HepG2 (cell line): Measurements from ENCODE around the gene MYO1C. TPM values are rescaled to one million over a fixed set of nuclear protein-coding genes. Genes with fewer than 3 reads are reported as not detected.

Experiments
- ATAC-seq: fragments of 200-7000 bp; cut with Tn5 transposase; 3 replicates; pipeline ENCODE4 v1.9.1; 2020; ENCODE audit warnings: mild to moderate bottlenecking, moderate library complexity
- BruUV-seq: library from RNA; stranded (reverse); fragments of 400-500 nt; replicated peaks from 2 replicates; lab custom pipeline; 2021; lab: Mats Ljungman, UMichigan
- CTCF ChIA-PET: fragments of 300-600 bp; formaldehyde crosslinking; extraction: SDS; loops from one replicate; lab custom pipeline; 2021; ENCODE audit warnings: low total read pairs, inconsistent platforms, low intra/inter-chr PET ratio; lab: Yijun Ruan, JAX
- POLR2A ChIA-PET: fragments of 350-600 bp; sonication (Branson Sonifier 250); formaldehyde crosslinking; loops from one replicate; lab custom pipeline; 2020; ENCODE audit warnings: antibody characterized with exemption, inconsistent platforms; lab: Yijun Ruan, JAX
- DNase-seq: peaks from one replicate; pipeline ENCODE4 v3.0.0-alpha.2; 2015; ENCODE audit warnings: low spot score
- FAIRE-seq: peaks from 3 replicates; lab custom pipeline; 2011; peaks lifted over from hg19 to GRCh38; lab: Jason Lieb, UNC
- H2AFZ ChIP-seq: one replicate; pipeline ENCODE4 v1.6.1; 2011; ENCODE audit warnings: low read length, inconsistent platforms
- H3K27ac ChIP-seq: fragments of 300-600 bp; 3 replicates; pipeline ENCODE4 v1.8.0; 2011; ENCODE audit warnings: mixed run types, mild to moderate bottlenecking, mixed read lengths, low read length, inconsistent platforms; ENCODE audit not compliant: insufficient read depth; ENCODE audit errors: extremely low read length
- H3K27me3 ChIP-seq, 2 experiments: fragments of 200-600 bp in 1 of 2; 2 replicates in 1 of 2; 3 replicates in 1 of 2; pipeline versions ENCODE4 v1.6.0 to v1.8.0; 2011; ENCODE audit warnings: low read length in 2 of 2, mild to moderate bottlenecking in 2 of 2, moderate library complexity in 2 of 2, inconsistent platforms in 1 of 2; ENCODE audit not compliant: insufficient read depth in 2 of 2, control insufficient read depth in 1 of 2
- H3K36me3 ChIP-seq, 2 experiments: fragments of 200-600 bp in 1 of 2; replicated peaks in 1 of 2; 2 replicates in 1 of 2; 3 replicates in 1 of 2; pipeline versions ENCODE4 v1.5.1 to v1.8.0; 2011; ENCODE audit warnings: low read length in 2 of 2, inconsistent platforms in 1 of 2; ENCODE audit not compliant: insufficient read depth in 2 of 2, control insufficient read depth in 1 of 2
- H3K4me1 ChIP-seq: 2 replicates; pipeline ENCODE4 v1.5.1; 2012; ENCODE audit warnings: low read length, inconsistent platforms; ENCODE audit not compliant: insufficient read depth
- H3K4me2 ChIP-seq: 2 replicates; pipeline ENCODE4 v1.6.0; 2011; ENCODE audit warnings: low read depth, low read length, inconsistent platforms
- H3K4me3 ChIP-seq, 3 experiments: fragments of 200-600 bp in 1 of 3; sonication (generic), shearing (Covaris generic) in 1 of 3; replicated peaks in 1 of 3; 2 replicates each; pipeline ENCODE4 v1.5.1; 2011 to 2016; ENCODE audit warnings: low read length in 3 of 3, inconsistent platforms in 2 of 3, low read depth in 2 of 3, mild to moderate bottlenecking in 2 of 3, control low read depth in 1 of 3, mixed read lengths in 1 of 3; ENCODE audit not compliant: insufficient read depth in 1 of 3
- H3K79me2 ChIP-seq: one replicate; pipeline ENCODE4 v1.6.1; 2011; ENCODE audit warnings: low read length, inconsistent platforms; ENCODE audit not compliant: insufficient read depth
- H3K9ac ChIP-seq: 2 replicates; pipeline ENCODE4 v1.6.0; 2011; ENCODE audit warnings: mild to moderate bottlenecking, low read depth, low read length, inconsistent platforms; ENCODE audit not compliant: insufficient read depth
- H3K9me3 ChIP-seq: 2 replicates; pipeline ENCODE4 v1.5.1; 2012; ENCODE audit warnings: mild to moderate bottlenecking, low read length
- H4K20me1 ChIP-seq: 2 replicates; pipeline ENCODE4 v1.6.0; 2011; ENCODE audit warnings: inconsistent platforms, mild to moderate bottlenecking, low read length, moderate library complexity; ENCODE audit not compliant: insufficient read depth
- HNRNPL ChIP-seq: fragments of 200-400 bp; formaldehyde crosslinking; IDR thresholded peaks from 2 replicates; pipeline ENCODE4 v1.6.1; 2017; ENCODE audit warnings: mild to moderate bottlenecking, low read depth, low read length
- KDM3A ChIP-seq: IDR thresholded peaks from 2 replicates; pipeline ENCODE4 v1.6.1; 2018; ENCODE audit warnings: low read depth, missing compliant biosample characterization
- KDM5B ChIP-seq: sonication (generic); formaldehyde crosslinking; IDR thresholded peaks from 2 replicates; pipeline ENCODE4 v1.4.0; 2020; ENCODE audit warnings: missing genetic modification reagents, mild to moderate bottlenecking, borderline replicate concordance
- KDM6A ChIP-seq: IDR thresholded peaks from 2 replicates; pipeline ENCODE4 v1.6.1; 2016; ENCODE audit warnings: low read depth
- MXD1 ChIP-seq: sonication (generic); formaldehyde crosslinking; IDR thresholded peaks from 2 replicates; pipeline ENCODE4 v1.4.0; 2020; ENCODE audit warnings: mild to moderate bottlenecking, missing genetic modification reagents
- MXD3 ChIP-seq: IDR thresholded peaks from 2 replicates; pipeline ENCODE4 v1.6.1; 2016; ENCODE audit warnings: mild to moderate bottlenecking, missing biosample characterization, missing genetic modification reagents
- NCOA2 ChIP-seq: sonication (generic); formaldehyde crosslinking; IDR thresholded peaks from 2 replicates; pipeline ENCODE4 v1.8.0; 2022; ENCODE audit warnings: inconsistent platforms
- POLR2G ChIP-seq: fragments of 200-400 bp; formaldehyde crosslinking; IDR thresholded peaks from 2 replicates; pipeline ENCODE4 v1.6.1; 2018; ENCODE audit warnings: mild to moderate bottlenecking, low read depth, low read length, moderate library complexity
- ZBTB49 ChIP-seq: sonication (generic); formaldehyde crosslinking; IDR thresholded peaks from 2 replicates; pipeline ENCODE4 v1.4.0; 2020; ENCODE audit warnings: missing genetic modification reagents, borderline replicate concordance
- ZHX2 ChIP-seq, 2 experiments: sonication (generic) in 1 of 2; formaldehyde crosslinking in 1 of 2; IDR thresholded peaks; 2 replicates each; pipeline versions ENCODE4 v1.6.1 to v1.9.0; 2014 to 2022; ENCODE audit warnings: antibody characterized with exemption in 1 of 2, borderline replicate concordance in 1 of 2, inconsistent platforms in 1 of 2, low read depth in 1 of 2, missing genetic modification reagents in 1 of 2
- ZNF768 ChIP-seq: sonication (generic); formaldehyde crosslinking; IDR thresholded peaks from 2 replicates; pipeline ENCODE4 v1.4.0; 2020; ENCODE audit warnings: missing genetic modification reagents
- ZNF788 ChIP-seq: sonication (generic); formaldehyde crosslinking; IDR thresholded peaks from 2 replicates; pipeline ENCODE4 v1.5.0; 2020; ENCODE audit warnings: mild to moderate bottlenecking, missing genetic modification reagents, borderline replicate concordance
- WGBS: methylation state at CpG from one replicate; pipeline ENCODE4 v1.1.6; 2017; ENCODE audit warnings: low lambda C conversion rate; 5-methylcytosine and 5-hydroxymethylcytosine counted together
- in situ Hi-C: cut with HindIII; loops from 2 replicates; pipeline ENCODE4 v1.10.0; 2017; ENCODE audit warnings: low pct_unique_long_range_greater_than_20kb; ENCODE audit not compliant: extremely low pct_ligation_motif_present
- intact Hi-C: fragments of 100-400 bp; cut with micrococcal nuclease; formaldehyde crosslinking; loops from one replicate; pipeline ENCODE4 v1.10.0; 2022; ENCODE audit not compliant: unreplicated experiment
- polyA plus RNA-seq, 8 experiments: library from polyadenylated mRNA; depleted of rRNA in 3 of 8; stranded (reverse) in 7 of 8; unstranded in 1 of 8; fragments of >200 nt; fragmentation: Illumina TruSeq in 4 of 8; extraction: Trizol in 4 of 8; gene quantifications; 2 replicates each; pipeline versions ENCODE4 v1.2.1 to v1.2.3, GENCODE V29; 2011 to 2016; ENCODE audit warnings: low read depth in 4 of 8, missing spikeins in 1 of 8, mixed read lengths in 1 of 8; ENCODE audit not compliant: insufficient read depth in 1 of 8
- total RNA-seq, 5 experiments: library from RNA; depleted of rRNA; stranded (reverse); fragments of >200 nt; fragmentation: Illumina TruSeq; extraction: Trizol; gene quantifications; 2 replicates each; pipeline ENCODE4 v1.2.3, GENCODE V29; 2016; ENCODE audit warnings: low read depth in 1 of 5

Gene MYO1C
- total and polyA plus RNA-seq, 2 of the 13 experiments (the other 11 are each of a cell fraction or from before 2014, with no cell fraction given) = 22.7 to 40.8 TPM

GRCh38 chr17:1484676-1485422 is 7.6 kb downstream of the MYO1C start:
- FAIRE-seq = no peak
- WGBS = 0% methylated on average over 4 of the region's 19 CpGs
- POLR2A ChIA-PET = interaction anchor here (1.1 to 1.4 kb wide), 3 partner anchors 17 to 32 kb away, joined by 3 to 9 read pairs (median 7); partner anchors contain the start of gene INPP5K
- 0 out of 2 replicates have a peak, but pooled peaks have one; percentile 20 for TF ChIP-seq KDM5B (CRISPR knock-in tag)
- TF ChIP-seq KDM6A = no peak
- TF ChIP-seq KDM3A (CRISPR knock-in tag) = 0 out of 2 replicates have a peak, but pooled peaks have one; percentile 21
- TF ChIP-seq MXD3 (CRISPR knock-in tag) = no peak
- TF ChIP-seq MXD1 (CRISPR knock-in tag) = 0 out of 2 replicates have a peak, but pooled peaks have one; percentile 41
- 0 out of 2 replicates have a peak, but pooled peaks have one; percentile 11 for TF ChIP-seq POLR2G
- TF ChIP-seq ZBTB49 (CRISPR knock-in tag) = no peak
- no peak for TF ChIP-seq NCOA2
- TF ChIP-seq HNRNPL = no peak
- 0 out of 2 replicates have a peak, but pooled peaks have one; percentile 9 for TF ChIP-seq ZNF768
- TF ChIP-seq ZHX2 (IDR thresholded peaks at IDR 0.05; ENCODE audit: low read depth) = 0 out of 2 replicates have a peak, but pooled peaks have one; percentile 18
- no peak for TF ChIP-seq ZHX2 (CRISPR knock-in tag; IDR thresholded peaks at IDR 0.05; ENCODE audit: borderline replicate concordance)
- TF ChIP-seq ZNF788 (CRISPR knock-in tag) = peak; percentile 24; the same call in 1 of the 2 replicates

More at GRCh38 chr17:1484676-1485422, 7.6 kb downstream of the MYO1C start:
- Histone ChIP-seq H3K4me3 (peak overlapping the region; percentile 77 to 82 (median 79)), H2AFZ (no peak overlapping the region), H3K36me3 (peaks cover 7 to 22% of the 10 kb centered on the region in 2 experiments), H3K4me2 (peak overlapping the region; percentile 96), H3K27me3 (no peaks in the 10 kb centered on the region; a peak in 1 of 5 replicates), H3K9me3 (no peaks in the 10 kb centered on the region), H4K20me1 (no peaks in the 10 kb centered on the region), H3K9ac (peak overlapping the region; percentile 74), H3K4me1 (peaks cover 32% of the 10 kb centered on the region), H3K79me2 (peaks cover 10% of the 10 kb centered on the region), H3K27ac (peak overlapping the region; percentile 54)
- CTCF ChIA-PET = no interaction called here
- intact Hi-C loops = no loop called here
- BruUV-seq = no TSS peak
- ATAC-seq = peak; percentile 33
- DNase-seq = peak; percentile 24
- in situ Hi-C loops = no loop called here
